C4-2B (cell line): ENCODE results near the gene LPAR5.

ENCODE experiments used
- CTCF ChIP-seq: fragments of 450-650 bp; conservative IDR thresholded peaks from 2 replicates; pipeline ENCODE4 v1.5.1; 2017; ENCODE audit warnings: mild to moderate bottlenecking
- ZFX ChIP-seq: fragments of 450-650 bp; IDR thresholded peaks from 2 replicates; pipeline ENCODE4 v1.6.1; 2017

- TF ChIP-seq CTCF: no peak
- TF ChIP-seq ZFX: no peak
Observed at GRCh38 chr12:6662906-6663742, 27.4 kb upstream of the LPAR5 start, which contains the start of gene ING4.
